Femur (tissue), 1 donor: ENCODE measurements around the gene NHLRC1.

Source experiments
- DNase-seq: peaks from one replicate; pipeline ENCODE4 v3.0.0-alpha.2; 2017

Gene NHLRC1

DNA sequence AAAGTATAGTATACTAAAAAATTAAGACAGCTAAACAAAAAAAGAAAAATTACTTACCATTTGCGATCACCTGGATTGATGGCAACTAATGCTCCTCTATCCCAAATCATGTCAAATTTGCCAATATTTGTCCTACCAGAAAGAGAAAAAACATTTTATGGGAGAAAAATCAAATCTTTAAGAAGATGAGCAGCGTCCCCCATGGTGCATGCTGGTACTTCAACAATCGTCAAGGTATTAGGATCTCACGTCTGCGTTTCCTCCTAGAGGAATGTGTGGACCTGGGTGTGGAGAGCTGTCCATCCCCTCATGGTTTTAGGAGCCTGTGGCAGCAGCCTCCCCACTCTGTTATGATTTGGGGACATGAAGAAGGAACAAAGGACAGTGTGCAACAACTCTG, 16.4 kb upstream of the NHLRC1 start:
- DNase-seq: no peak

DNA sequence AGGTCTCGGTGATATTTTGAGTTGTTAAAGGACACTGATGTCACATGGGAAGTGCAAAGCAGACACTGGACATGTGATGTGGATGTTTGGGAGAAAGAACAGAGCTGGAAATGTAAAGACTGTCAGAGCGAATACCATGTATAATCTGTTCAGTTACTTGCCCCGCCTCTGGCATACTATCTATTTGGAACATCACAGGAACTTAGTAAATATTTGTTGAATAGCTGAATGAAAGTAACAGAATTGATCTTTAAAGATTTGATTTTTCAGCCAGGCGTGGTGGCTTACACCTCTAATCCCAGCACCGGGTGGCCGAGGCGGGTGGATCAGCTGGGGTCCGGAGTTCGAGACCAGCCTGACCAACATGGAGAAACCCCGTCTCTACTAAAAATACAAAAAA, 13.8 kb upstream of the NHLRC1 start:
- no peak for DNase-seq

DNA sequence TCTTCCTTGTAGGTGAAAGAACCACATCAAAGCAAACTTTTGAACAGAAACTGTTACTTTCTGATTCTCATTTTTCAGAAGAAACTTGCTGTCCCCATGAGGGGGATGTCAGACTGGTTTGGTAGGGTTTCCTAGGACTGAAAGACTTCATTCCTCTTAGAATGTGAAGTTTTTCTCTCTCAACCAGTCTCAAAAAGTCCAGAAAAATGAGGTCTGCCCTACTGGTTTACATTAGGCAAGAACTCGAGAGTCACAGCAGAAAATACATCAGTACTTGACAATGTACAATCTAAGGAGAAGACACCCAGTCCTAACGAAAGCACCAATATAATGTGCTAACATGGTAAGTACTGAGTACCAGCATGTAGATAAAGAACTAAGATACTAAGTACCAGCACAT, 12.7 kb upstream of the NHLRC1 start:
- no peak for DNase-seq

DNA sequence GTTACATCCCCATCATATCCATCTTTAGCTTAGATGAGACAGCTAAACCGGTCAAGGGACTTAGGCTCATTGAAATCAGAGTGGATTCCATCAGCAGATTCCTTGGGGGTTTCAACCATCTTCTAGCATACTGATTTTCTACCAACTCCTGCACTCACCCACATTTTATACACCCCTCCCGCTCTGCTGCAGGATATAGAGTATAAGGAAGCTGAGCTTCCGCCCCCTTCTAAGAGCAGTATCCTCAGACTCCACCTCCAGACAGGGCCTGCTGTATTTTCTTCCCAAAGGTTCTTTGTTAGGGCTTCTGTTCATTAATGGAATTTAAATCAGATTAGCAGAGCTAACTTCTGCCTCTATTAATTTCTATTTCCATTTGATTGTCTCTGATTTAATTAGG, 9.9 kb upstream of the NHLRC1 start:
- DNase-seq: no peak

DNA sequence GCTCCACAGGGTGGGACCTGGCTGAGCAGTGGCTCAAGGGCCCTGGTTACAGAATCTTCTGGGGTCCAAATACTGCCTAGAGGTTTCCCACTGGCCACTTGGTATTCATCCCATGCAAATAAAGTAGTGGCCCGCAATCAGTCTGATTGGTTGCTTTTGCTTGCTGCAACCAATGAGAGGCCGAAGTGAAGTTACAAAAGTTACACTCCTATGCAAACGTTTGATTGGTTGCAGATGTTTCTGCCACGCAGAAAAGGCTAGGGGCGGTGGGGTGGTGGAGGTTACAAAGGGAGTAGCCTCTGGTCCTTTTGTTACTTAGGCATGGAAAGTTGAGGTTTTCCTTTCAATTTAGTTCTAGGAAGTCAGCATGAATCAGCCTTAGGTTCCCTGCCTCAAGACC, 3.6 kb upstream of the NHLRC1 start:
- no peak for DNase-seq

DNA sequence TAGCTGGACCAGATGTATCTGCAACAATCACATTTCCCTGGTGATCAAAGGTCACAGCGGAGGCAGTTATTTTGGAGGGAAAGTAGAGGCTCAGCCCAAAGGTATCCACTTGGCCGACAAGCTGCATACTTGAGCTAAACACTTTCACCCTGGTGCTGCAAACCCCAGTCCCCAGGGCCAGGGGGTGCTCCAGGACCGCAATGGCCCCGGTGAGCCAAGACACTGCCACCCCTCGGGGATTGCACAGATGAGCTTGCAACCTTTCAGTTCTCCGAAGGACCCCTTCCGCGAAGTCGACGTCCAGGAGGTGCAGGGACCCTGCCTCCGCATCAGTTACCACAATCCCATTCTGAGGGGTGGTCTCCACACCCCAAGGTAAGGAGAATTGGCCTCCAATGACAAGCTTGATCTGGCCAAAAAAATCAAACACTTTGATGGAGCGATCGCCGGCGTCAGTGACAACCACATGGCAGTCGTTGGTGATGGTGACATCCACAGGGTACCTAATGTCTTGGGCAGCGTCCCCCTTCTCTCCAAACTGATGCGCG, 823 bp downstream of the NHLRC1 start:
- DNase-seq: peak; percentile 21

DNA sequence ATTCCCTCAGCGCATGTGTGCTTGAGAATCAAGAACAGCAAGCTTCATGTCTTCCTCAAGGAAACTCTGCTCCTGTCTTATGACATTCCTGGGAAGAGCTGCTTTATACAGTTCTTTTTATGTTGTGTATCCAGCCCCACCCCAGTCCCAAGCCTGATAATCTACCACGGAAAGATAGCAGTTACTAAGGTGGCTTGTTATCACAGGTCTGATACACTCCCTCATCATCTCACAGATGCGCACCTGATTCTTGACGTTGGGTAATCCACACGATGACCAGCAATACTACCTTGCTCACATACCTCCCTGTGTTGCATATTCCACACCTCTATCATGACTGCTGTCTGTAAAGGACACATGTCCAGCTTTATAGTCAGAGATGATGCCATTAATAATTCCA, 3.2 kb downstream of the NHLRC1 start:
- no peak for DNase-seq

DNA sequence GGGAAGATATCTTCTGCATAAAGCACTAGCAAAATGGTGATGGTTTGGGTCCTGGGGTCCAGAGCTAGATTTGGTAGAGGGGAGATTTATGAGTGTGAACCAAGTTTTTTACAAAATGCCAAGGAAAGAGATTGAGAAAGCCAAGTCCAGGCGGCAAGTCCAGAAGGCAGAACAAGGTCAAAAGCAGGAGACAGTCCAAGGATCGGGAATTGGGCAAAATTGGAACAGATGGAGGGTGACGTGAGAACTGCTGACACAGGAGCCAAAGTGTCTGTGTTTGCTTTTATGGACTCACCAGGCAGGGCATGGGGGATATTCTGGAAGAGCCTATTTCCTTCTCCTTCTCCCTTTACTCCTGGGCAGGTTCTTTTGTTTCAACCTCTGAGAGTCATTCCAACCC, 4.1 kb downstream of the NHLRC1 start:
- DNase-seq: no peak

DNA sequence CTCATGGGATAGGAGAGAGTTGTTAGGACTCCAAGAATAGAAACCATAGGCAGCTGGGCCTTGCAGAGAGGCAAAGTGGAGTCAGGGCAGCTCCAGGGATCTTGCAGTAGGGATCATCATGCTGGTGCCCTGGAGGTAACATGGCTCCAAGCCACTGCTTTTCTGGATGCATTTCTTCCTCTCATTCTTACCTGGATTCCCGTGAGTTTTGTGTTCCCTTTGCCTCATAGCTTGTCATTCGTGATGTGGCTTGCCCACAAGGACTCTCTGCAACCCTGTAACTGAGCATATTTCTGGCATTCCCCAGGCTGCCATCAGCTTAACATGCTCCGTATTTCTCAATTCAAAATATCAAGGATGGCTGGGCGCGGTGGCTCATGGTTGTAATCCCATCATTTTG, 5.3 kb downstream of the NHLRC1 start:
- DNase-seq: no peak

DNA sequence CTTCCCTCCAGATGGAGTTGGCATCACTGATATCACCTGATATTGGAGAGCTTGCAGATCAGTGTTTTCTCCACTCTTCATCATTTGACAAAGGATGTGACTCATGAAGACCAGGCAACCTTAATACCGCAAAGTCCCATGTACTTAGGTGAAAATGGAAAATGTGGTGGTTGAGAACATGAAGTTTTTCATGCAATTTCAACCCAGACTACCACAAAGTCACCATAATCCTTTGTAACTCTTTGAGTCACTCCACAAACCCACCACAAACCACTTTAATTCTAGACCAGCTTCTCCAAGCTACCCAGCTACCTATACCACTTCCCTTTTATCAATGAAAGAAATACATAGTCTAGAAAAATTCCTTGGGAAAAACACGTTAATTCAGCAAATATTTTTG, 7.1 kb downstream of the NHLRC1 start:
- no peak for DNase-seq

DNA sequence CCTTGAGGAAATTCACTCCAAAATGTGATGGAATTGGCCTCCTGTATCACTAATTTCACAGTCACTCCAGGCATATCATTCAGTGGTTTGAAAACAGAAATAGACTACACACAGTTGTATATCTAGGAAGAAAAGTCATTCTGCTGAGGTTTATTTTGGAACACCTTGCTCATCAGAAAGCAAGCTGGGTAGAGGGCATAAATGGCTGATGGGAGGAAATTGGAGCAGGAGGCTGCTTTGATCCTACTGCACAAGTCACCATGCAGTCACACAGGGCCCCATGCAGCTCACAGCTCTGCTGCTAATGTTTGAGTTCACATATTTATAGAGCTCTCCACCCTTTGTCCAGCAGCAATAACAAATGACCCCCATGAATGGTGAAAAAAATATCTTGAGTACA, 12.3 kb downstream of the NHLRC1 start:
- DNase-seq: no peak

DNA sequence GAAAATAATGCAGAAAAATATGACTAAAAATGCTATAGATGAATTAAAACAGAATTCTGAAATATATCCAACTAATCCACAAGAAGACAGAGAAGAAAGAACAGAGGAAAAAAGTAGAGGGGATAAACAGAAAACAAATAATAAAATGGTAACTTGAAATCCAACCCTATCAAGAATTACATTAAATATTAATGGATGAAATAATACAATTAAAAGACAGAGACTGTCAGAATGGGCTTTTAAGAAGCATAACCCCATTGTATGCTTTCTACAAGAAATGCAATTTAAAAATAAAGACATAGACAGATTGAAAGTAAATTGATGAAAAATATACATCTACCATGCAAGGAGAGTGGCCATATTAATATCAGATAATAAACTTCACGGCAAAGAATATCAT, 15.4 kb downstream of the NHLRC1 start:
- no peak for DNase-seq

DNA sequence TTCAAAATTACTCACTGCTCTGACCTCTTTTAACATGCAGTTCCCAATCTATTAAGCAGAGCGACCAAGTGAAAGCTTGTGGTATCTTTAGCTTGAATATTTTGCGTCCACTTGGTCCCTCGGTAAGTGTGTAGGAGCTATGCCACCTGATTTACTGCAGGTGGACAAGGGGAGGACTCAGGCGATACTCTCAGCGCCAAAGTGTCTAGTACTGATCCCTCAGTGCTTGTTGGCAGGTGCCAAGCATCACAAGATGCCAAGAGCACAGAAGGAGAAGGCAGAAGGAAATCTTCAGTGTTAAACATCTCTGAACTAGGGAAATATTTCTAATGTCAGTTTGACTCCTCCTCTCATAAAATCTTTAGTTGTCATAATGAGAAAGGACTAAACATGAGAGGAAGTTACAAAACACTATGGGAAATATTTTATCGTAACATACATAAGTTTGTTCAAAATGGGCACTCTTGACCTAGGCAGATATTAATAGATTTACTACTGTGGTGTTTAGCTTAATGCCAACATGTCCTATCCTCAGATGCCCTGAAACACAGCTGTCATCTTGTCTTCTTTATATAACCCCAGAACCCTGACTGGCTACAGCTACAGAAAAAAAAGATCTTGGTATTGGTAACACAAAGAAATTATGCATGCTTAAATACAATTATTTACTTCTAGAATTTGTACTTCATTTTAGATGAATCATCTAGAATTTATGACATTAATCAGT, 19.5 kb downstream of the NHLRC1 start:
- DNase-seq: no peak

DNA sequence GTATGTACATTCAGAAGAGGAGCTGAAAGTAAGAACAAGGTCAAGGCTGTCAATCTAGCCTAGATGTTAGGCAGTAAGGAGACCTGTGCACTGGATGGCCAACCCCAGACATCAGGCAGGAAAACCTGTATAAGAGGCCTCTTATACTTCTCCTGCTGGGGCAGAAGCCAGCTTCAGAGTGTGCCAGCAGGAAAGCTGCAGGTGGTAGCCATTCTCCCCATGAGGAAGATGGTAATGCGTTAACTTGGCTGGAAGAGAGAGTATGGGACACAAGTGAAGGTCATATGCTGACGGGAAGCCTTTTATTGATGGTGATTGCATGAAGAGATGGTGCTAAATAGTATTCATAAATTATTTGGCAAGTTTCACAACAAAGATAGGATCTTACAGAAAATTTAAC, 20.6 kb downstream of the NHLRC1 start:
- no peak for DNase-seq

DNA sequence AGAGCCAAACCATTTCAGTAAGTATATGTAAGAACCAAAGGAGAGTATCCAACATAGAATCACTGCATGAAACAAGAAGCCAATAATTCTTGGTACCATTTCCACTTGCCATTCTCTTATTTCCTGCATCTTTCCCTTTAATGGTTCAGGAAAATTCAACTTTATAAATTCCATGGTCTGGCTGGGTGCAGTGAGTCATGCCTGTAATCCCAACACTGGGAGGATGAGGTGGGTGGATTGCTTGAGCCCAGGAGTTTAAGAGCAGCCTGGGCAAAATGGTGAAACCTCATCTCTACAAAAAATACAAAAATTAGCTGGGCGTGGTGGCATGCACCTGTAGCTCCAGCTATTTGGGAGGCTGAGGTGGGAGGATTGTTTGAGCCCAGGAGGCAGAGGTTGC, 21.2 kb downstream of the NHLRC1 start:
- no peak for DNase-seq

DNA sequence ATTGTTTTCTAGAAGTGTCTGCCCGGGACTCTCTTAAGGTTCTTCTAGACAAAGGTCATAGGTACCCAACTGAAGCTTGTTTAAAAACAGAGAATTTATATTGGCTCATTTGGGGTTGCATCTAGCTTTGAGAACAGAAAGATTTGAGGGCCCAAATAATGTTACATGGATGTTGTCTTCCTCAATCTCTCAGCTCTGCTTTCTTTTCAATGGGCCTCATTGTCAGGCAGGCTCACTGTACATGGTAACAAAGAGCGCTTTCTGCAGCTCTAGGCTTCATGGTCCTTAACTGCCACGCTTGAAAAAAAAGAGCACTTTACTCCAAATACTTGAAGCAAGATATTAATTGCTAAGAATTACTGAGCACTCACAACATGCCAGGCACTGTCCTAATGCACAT, 22.2 kb downstream of the NHLRC1 start:
- DNase-seq: no peak

DNA sequence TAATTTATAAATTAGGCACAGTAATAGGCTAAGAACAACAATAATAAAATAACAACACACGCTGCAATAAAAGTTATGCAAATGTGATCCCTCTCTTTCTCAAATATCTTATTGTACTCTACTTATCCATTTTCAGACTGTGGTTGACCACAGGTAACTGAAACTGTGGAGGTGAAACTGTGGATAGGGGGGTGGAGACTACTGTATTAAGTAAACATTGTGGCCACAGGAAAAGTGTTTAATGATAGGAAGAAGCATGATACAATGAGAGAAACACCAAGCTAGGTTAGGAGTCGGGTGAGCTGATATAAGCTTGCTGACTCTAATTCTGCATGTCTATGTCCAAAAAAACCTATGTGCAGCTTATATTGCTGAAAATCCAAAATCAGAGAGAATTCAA, 23.0 kb downstream of the NHLRC1 start:
- no peak for DNase-seq

DNA sequence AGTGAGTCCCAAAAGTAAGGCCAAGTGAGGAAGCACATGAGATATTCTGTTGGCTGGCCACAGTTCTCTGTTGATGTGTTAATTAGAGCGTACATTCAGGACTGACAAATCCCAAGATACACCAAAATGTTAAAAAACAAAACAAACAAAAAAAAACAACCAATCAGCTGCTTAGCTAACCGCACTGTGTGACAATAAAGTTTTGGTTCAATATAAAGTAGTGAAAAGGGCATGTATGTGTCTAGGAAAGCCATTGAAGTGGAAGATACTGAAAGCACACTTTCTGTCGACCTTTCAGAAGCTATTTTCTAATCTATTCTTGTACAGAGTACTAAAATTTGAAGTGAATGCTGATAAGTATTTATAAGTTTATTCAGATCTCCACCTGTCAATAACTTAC, 26.1 kb downstream of the NHLRC1 start:
- DNase-seq: no peak

DNA sequence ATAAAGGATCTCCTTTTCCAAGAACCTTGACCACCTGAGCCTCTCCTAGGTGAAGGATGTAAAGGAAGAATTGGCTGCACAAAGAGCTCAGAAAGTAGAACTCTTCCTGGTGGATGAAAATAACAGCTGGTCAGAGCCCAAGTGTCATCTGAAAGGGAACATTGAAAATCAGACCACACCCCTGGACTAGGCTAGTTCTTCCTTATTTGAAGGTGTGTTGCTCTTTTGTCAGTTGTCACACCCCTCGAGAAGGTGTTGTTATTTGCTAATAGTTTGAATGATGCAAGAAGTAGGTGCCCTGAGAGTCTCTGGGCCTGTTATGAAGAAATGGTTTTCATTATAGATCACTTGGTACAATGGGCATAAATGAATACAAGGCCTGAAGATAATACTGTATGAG, 31.1 kb downstream of the NHLRC1 start:
- DNase-seq: no peak

DNA sequence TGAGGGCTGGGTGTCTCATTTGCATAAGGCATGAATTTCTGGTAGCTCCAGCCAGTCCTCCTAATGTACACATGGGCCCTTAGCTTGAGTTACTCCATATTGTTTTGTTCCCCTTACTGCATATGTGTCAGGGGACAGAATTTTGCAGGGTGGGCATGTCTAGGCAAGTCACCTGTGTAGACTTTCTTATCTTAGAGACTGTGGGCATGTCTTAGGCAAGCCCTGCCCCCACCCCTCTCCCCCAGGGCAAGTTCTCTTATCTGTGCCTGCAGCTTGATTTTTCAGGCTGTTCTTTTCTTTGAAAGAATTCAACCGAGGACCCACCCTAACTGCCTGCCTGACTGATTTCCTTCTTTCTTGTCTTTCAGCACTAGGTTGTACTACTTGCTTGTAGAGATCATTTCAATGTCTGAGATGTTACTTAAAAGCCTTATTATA, 32.1 kb downstream of the NHLRC1 start:
- no peak for DNase-seq

DNA sequence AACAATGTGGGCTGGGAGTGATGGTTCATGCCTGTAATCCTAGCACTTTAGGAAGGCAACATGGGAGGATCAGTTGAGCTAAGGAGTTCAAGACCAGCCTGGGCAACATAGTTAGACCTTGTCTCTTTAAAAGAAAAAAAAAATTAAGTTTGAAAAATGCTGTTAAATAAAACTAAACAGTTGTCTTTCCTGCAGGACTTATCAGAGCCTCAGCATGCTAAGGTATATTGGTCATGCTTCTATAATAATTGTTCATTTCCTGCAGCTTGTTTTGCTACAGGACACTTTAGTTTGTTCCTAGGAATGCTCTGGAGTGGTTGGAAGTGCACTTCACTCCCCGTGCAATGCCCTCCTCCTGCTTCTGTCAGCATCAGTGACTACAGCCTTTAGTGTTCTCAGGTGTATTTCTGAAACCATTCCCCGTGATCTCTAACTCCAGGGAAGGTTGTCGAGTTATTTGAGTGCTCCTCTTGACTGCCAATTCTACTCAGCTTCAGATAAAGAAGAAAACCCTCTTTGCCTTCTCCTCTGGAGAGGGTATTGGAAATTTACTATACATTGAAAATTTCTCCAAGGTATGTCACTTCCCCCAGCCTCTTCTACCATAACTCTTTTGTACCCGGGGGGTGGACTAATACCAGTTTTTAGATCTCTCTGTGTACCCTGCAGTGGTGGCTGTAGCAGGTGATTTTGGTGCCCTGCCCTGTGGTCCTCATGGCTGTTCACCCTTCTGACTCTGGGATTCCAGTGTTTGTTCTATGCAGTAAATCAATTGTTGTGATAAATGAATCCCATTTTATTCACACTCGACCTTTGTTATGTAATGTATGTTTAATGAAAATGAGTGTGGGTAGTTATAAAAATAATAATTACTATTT, 33.8 kb downstream of the NHLRC1 start:
- no peak for DNase-seq

DNA sequence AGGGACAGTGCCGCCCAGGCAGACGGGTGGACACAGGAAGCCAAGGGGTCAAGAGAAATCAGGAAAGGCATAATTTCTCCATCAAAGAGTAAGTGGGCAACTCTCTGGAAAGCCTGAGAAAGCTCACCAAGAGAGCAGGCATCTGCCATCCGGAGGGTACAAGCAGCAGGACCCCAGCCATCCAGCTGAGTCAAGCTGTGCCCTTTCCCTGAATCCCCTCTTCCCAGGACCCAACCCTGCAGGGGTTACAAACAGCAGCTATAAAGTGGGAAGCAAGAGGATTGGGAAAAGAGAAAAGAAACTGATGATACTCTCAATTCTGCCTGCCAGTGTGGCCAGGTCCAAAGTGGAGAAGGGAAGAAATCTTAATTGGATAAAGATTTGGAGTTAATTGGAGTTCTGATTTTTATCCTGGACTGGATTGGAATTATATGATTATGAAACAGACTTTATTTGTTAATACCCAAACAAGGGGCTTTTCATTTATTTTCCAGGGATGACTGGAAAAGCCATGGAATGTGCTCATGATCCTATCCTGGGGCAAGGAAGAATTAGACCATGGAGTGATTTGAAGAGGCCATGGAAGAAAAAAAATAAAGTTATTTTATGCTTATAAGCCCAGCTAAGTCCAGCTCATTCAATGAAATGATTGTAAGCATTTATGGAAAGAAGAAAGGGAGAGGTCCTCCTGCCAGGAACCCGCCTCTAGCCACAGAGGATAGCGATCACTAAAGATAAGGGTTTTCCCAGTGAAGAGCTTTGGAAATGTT, 34.9 kb downstream of the NHLRC1 start:
- no peak for DNase-seq

DNA sequence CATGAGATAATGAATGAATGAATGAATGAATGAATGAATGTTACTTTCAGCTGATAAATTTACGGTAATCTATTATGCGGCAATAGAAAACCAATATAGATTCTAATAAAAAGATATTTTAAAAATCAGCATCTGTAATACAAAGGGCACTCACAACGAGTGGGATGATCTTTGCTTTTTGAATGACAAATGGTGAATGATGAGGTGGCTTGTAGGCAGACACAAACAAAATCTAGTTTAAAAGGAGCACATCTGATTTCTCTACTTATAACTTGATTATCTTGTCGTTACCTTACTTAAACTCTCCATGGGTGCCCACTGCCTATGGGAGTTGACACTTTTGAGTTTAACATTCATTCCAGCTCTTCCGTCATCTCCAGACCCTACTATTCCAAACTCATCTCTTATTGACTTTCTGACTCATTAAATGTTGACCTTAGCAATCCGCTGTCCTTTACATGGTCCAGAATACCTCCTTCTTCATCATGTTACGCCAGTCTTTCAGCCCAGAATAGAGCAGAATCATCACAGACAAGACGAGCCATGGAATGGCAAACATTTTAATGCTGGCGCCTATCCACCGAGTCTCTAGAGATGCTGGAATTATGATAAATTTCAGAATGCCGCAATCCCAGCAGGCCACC, 41.3 kb downstream of the NHLRC1 start:
- no peak for DNase-seq
